Activated T-cell treated with anti-CD3 and anti-CD28 coated beads, Interleukin-2, amount 50 U/mL, for 72 hours (primary cell): ENCODE measurements around the gene MAP1LC3C. TPM values are rescaled to one million over a fixed set of nuclear protein-coding genes. Genes with fewer than 3 reads are reported as not detected.

Source experiments
- ATAC-seq, 2 donors: fragments of 150-1000 bp; cut with Tn5 transposase; replicated peaks in 1 of 2; 2 replicates each; pipeline ENCODE4 v1.10.0; 2021; ENCODE audit warnings: moderate library complexity in 2 of 2, mild to moderate bottlenecking in 1 of 2
- DNase-seq, 2 donors: peaks; one replicate each; pipeline ENCODE4 v3.0.0; 2021 to 2022; ENCODE audit warnings: mixed read lengths in 1 of 2
- H3K27ac Mint-ChIP-seq: one replicate; pipeline ENCODE4 v1.8.0; 2022; ENCODE audit warnings: mild to moderate bottlenecking, moderate library complexity, mixed read lengths
- H3K27me3 Mint-ChIP-seq: one replicate; pipeline ENCODE4 v1.8.0; 2022; ENCODE audit warnings: low read depth, mixed read lengths
- H3K36me3 Mint-ChIP-seq, 2 donors: one replicate each; pipeline ENCODE4 v1.8.0; 2022; ENCODE audit warnings: mixed read lengths in 2 of 2, mild to moderate bottlenecking in 1 of 2; ENCODE audit not compliant: insufficient read depth in 2 of 2
- H3K4me1 Mint-ChIP-seq: one replicate; pipeline ENCODE4 v1.8.0; 2022; ENCODE audit warnings: low read depth, mixed read lengths
- H3K4me3 Mint-ChIP-seq, 2 donors: one replicate each; pipeline ENCODE4 v1.8.0; 2022; ENCODE audit warnings: mild to moderate bottlenecking in 2 of 2, mixed read lengths in 2 of 2, moderate library complexity in 2 of 2
- H3K9me3 Mint-ChIP-seq, 2 donors: one replicate each; pipeline ENCODE4 v1.8.0; 2022; ENCODE audit warnings: mixed read lengths in 2 of 2
- total RNA-seq, 2 donors: library from RNA; stranded (reverse); gene quantifications; one replicate each; pipeline ENCODE4 v1.2.3, GENCODE V29; 2022

MAP1LC3C gene
- total RNA-seq, 2 donors from 2014 or later: not detected

DNA sequence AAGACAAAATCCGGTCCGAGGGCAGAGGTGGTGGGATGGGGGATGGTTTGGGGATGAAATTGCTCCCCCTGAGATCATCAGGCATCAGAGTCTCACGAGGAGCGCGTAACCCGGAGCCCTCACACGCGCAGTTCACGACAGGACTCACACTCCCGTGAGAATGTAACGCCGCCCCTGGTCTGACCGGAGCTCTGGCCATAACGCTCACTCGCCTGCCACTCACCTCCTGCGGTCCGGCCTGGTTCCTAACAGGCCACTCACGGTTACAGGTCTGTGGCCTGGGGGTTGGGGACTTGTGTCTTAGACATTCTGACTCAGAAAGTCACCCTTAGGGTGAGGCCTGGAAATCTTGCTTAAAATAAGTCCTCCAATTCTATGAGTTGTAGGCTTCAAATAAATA, 19.8 kb downstream of the MAP1LC3C start:
- no peaks in the 10 kb centered on the region for H3K36me3 Mint-ChIP-seq
- no peak for ATAC-seq

GRCh38 chr1:241976229-241976628, 22.7 kb downstream of the MAP1LC3C start:
- no peak for DNase-seq
- Mint-ChIP-seq H3K9me3 (no peaks in the 10 kb centered on the region), H3K27me3 (no peaks in the 10 kb centered on the region), H3K4me1 (no peaks in the 10 kb centered on the region), H3K27ac (no peak overlapping the region), H3K4me3 (no peak overlapping the region), H3K36me3 (no peaks in the 10 kb centered on the region)
- no peak for ATAC-seq

More for the DNA sequence above, 19.8 kb downstream of the MAP1LC3C start:
- Mint-ChIP-seq H3K4me1 (no peaks in the 10 kb centered on the region), H3K4me3 (no peak overlapping the region), H3K9me3 (no peaks in the 10 kb centered on the region), H3K27ac (no peak overlapping the region), H3K27me3 (no peaks in the 10 kb centered on the region)
- no peak for DNase-seq

GRCh38 chr1:241972703-241973369, 26.1 kb downstream of the MAP1LC3C start:
- no peaks in the 10 kb centered on the region for H3K4me1 Mint-ChIP-seq
- no peak overlapping the region for H3K4me3 Mint-ChIP-seq
- no peaks in the 10 kb centered on the region for H3K27me3 Mint-ChIP-seq
- ATAC-seq (no peak), DNase-seq (no peak)
- no peaks in the 10 kb centered on the region for H3K36me3 Mint-ChIP-seq
- no peaks in the 10 kb centered on the region for H3K9me3 Mint-ChIP-seq
- H3K27ac Mint-ChIP-seq: no peak overlapping the region

DNA sequence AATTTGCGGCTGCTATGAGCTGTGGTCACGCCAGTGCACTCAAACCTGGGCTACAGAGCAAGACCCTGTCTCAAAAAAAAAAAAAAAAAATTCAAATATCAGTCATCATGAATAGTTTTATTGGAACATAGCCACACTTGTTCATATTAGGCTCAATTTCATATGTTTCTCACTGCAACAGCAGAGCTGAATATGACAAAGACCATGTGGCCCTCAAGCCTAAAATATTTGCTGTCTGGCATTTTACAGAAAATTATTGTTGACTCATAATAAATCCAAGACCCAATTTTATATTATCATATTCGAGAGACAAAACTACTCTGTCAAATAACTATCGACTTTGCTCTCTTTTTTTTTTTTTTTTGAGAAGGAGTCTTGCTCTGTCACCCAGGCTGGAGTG, 30.3 kb downstream of the MAP1LC3C start:
- Mint-ChIP-seq H3K27ac (no peak overlapping the region), H3K36me3 (no peaks in the 10 kb centered on the region), H3K4me1 (no peaks in the 10 kb centered on the region), H3K9me3 (no peaks in the 10 kb centered on the region), H3K4me3 (no peak overlapping the region), H3K27me3 (no peaks in the 10 kb centered on the region)
- ATAC-seq (no peak), DNase-seq (no peak)

DNA sequence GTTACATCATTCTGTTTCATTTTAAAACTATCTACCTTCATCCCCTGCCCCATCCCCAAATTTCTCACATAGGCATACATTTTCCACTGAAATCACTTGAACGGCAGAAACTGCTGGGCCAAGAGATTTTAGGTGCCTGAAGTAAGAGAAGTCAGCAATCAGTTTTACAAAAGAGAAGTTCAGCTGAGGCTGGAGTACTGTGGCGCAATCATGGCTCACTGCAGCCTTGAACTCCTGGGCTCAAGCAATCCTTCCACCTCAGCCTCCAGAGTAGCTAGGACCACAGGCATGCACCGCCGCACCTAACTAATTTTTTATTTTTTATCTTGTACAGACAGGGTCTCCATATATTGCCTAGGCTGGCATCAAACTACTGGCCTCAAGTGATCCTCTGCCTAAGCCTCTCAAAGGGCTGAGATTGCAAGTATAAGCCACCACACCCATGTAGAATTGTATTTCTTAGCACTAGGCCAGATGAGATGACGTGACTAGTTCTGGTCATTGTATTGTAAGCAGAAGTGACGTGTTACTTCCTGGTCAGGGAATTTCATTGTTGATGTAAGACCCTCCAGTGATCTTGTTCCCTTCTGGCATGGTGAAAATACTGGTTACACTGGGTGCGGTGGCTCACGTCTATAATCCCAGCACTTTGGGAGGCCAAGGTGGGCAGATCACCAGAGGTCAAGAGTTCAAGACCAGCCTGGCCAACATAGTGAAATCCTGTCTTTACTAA, 34.2 kb downstream of the MAP1LC3C start:
- no peaks in the 10 kb centered on the region for H3K36me3 Mint-ChIP-seq
- H3K4me1 Mint-ChIP-seq: no peaks in the 10 kb centered on the region
- H3K27ac Mint-ChIP-seq: no peak overlapping the region
- no peak overlapping the region for H3K4me3 Mint-ChIP-seq
- H3K27me3 Mint-ChIP-seq: no peaks in the 10 kb centered on the region
- no peak for ATAC-seq
- H3K9me3 Mint-ChIP-seq: no peaks in the 10 kb centered on the region
- DNase-seq: no peak

- no peaks in the 10 kb centered on the region for H3K9me3 Mint-ChIP-seq
- ATAC-seq: no peak
- H3K4me3 Mint-ChIP-seq: no peak overlapping the region
- no peaks in the 10 kb centered on the region for H3K4me1 Mint-ChIP-seq
- DNase-seq: no peak
- H3K27ac Mint-ChIP-seq: no peak overlapping the region
- no peaks in the 10 kb centered on the region for H3K36me3 Mint-ChIP-seq
- no peaks in the 10 kb centered on the region for H3K27me3 Mint-ChIP-seq
These were observed 35.2 kb downstream of the MAP1LC3C start for GRCh38 chr1:241963722-241964121.

GRCh38 chr1:241962153-241962552, 36.7 kb downstream of the MAP1LC3C start:
- Mint-ChIP-seq H3K27me3 (no peaks in the 10 kb centered on the region), H3K36me3 (no peaks in the 10 kb centered on the region), H3K4me1 (no peaks in the 10 kb centered on the region), H3K4me3 (no peak overlapping the region), H3K9me3 (no peaks in the 10 kb centered on the region), H3K27ac (no peak overlapping the region)
- DNase-seq (no peak), ATAC-seq (no peak)

DNA sequence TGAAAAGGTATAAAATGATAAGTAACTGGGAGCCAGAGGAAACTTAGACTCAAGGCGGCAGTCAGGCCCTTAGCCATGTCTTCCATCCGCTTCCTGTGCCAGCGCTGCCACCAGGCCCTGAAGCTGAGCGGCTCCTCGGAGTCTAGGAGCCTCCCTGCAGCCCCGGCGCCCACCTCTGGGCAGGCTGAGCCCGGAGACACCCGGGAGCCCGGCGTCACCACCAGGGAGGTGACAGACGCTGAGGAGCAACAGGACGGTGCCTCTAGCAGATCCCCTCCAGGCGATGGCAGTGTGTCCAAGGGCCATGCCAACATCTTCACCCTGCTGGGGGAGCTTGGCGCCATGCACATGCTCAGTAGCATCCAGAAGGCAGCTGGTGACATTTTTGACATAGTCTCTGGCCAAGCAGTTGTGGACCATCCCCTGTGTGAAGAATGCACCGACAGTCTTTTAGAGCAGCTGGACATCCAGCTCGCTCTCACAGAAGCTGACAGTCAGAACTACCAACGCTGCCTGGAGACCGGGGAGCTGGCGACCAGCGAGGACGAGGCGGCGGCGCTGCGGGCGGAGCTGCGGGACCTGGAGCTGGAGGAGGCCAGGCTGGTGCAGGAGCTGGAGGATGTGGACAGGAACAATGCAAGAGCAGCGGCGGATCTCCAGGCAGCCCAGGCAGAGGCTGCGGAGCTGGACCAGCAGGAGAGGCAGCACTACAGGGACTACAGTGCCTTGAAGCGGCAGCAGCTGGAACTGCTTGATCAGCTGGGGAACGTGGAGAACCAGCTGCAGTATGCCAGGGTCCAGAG, 41.0 kb downstream of the MAP1LC3C start, which contains the start of gene BECN2:
Gene BECN2 (plus strand): TSS at position 76 of the 803 bp plus-strand sequence. CDS start 0 bp downstream, at position 76.
- no peaks in the 10 kb centered on the region for H3K9me3 Mint-ChIP-seq
- H3K4me1 Mint-ChIP-seq: no peaks in the 10 kb centered on the region
- ATAC-seq: no peak

GRCh38 chr1:241950390-241950789, 48.5 kb downstream of the MAP1LC3C start:
- Mint-ChIP-seq H3K9me3 (no peaks in the 10 kb centered on the region), H3K27ac (no peak overlapping the region), H3K4me3 (no peak overlapping the region), H3K27me3 (no peaks in the 10 kb centered on the region), H3K36me3 (no peaks in the 10 kb centered on the region), H3K4me1 (no peaks in the 10 kb centered on the region)
- ATAC-seq (no peak), DNase-seq (no peak)

More for the DNA sequence above, 41.0 kb downstream of the MAP1LC3C start, which contains the start of gene BECN2:
- H3K36me3 Mint-ChIP-seq: no peaks in the 10 kb centered on the region
- H3K27ac Mint-ChIP-seq: no peak within 1 kb of the TSS
- H3K27me3 Mint-ChIP-seq: peaks cover 5% of the 10 kb centered on the region
- no peak within 1 kb of the TSS for H3K4me3 Mint-ChIP-seq
- no peak for DNase-seq

- H3K9me3 Mint-ChIP-seq: no peaks in the 10 kb centered on the region
- no peaks in the 10 kb centered on the region for H3K4me1 Mint-ChIP-seq
- no peak overlapping the region for H3K4me3 Mint-ChIP-seq
- DNase-seq: no peak
- H3K27ac Mint-ChIP-seq: no peak overlapping the region
- no peak for ATAC-seq
- no peaks in the 10 kb centered on the region for H3K36me3 Mint-ChIP-seq
- H3K27me3 Mint-ChIP-seq: no peaks in the 10 kb centered on the region
These were observed 51.5 kb downstream of the MAP1LC3C start for GRCh38 chr1:241947354-241947753.

Other genes with a start within 250 kb of the MAP1LC3C start
- gene EXO1, start 150.9 kb downstream of the MAP1LC3C start, total RNA-seq: 10 to 100 TPM; 42.1 to 56.2 TPM
- gene BECN2, start 41.3 kb downstream of the MAP1LC3C start, total RNA-seq: not detected